ENCODE results near the gene LIMS2.

The LIMS2 gene

DNA sequence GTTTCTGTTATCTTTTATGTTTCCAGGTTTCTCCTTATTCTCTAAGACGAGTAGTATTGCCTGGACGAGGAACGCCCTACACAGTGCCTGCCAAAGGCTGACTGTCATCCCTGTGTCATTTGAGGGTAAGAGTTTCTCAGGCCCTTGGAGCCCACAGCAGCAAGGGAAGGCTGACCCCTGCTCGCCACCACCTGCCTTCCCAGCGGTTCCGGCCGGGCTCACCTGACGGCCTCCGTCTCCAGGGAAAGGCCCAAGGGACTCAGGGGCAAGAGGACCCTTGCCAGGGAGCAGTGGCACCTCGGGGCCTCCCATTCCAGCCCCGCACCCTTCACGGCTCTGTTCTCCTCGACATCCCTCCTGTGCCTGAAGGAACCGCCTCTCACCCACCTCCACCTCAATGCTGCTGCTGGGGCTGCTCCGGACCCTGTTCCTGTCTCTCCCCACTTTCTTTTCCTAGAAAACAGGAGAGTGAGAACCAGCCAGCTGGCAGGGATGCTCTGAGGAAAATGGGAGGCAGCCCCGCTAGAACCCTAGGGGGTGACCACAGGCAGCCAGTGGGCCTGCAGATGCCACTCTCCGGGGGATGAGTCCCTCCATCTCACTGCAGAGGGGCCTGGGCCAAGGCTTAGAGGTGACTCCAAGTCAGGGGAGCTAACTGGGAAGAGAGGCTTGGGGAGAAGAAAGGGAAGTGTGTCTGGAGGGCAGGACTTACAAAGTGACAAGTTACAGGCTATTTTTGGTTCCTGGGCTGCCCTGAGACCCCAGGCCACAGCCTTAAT lies 1.9 kb downstream of the LIMS2 start:
- no peak for DNase-seq

DNA sequence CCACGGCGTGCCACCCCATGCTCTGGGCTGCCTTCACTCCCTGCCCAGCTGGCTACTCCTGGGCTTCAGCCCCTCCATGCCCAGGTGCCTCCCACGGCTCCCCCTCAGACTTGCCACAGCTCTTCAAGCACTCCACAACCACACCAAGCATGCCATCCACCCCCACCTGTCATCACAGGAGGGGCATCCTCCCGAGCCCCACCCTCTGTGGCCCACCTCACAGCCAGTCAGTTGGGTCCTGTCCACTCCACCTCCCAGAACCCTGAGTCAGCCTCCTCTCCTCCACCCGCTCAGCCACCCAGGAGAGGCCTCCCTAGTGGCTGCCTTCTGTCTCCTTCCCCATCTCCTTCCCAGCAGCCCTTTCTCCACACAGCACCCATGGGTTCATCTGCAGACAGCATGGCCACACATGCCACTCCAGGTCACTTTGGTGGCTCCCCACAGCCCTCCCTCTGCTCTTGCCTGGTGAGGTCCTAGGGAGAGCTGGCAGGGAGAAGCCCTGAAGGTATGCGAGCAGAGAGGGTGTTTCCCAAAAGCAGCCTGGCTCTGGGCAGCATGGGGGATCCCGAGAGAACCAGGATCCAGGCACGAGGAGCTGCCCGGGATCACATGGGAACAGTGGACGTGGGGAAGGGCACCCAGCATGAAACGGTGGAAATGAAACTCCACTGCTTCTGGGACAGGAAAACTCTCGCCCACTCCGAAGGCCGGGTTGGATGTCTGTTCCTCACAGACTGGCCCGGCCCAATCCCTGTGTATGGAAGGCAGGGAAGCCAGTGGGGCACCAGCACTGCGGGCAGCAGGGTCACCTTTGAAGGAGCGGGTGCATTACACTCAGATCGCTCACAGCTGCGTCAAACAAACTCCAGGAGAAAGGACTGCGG lies 2.7 kb downstream of the LIMS2 start:
- DNase-seq = no peak

DNA sequence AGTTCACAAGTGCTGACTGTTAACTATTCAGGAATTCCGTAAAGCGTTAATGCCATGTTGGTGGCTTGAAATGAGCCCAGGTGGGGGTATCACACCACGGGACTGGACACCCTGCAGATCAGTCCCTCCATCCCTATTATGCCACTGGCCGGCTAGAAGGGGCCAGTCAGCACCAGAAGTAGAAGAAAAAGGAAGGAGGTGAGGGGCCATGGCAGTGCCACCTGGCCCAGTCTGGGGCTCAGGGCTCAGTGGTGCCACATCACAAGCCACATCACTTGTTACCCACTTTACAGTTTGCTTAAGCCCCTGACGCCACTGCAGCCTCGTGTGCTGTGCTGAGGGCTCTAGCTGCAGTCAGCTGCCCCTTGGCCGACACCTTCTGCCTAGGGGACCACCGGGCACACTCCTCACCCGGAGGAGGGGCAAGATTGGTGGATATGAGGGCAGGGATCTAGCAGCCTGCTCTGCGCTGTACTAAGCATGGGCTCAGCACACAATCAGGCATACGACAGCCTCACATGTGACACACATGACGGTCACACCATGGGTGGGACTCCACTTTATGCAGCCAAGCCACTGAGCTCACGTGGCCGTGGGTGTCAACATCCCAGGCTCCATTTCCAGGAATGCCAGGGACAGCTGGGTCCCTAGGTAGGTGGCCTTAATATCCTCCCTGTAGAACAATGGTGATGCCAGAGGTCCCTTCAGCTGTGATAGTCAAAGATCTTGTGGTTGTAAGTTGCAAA lies 3.6 kb downstream of the LIMS2 start:
- DNase-seq = no peak

DNA sequence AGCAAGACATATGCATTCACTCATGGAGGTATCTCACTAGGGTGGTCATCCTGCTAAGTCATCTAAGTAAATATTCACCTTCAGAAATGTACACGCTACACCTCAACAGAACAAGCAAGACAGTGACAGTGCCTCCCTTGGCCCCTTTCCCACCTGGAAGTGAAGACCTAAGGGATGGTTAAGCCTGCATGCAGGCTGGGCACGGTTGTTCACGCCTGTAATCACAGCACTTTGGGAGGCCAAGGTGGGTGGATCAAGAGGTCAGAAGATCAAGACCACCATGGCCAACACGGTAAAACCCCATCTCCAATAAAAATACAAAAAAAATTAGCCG lies 4.4 kb downstream of the LIMS2 start:
- no peak for DNase-seq

DNA sequence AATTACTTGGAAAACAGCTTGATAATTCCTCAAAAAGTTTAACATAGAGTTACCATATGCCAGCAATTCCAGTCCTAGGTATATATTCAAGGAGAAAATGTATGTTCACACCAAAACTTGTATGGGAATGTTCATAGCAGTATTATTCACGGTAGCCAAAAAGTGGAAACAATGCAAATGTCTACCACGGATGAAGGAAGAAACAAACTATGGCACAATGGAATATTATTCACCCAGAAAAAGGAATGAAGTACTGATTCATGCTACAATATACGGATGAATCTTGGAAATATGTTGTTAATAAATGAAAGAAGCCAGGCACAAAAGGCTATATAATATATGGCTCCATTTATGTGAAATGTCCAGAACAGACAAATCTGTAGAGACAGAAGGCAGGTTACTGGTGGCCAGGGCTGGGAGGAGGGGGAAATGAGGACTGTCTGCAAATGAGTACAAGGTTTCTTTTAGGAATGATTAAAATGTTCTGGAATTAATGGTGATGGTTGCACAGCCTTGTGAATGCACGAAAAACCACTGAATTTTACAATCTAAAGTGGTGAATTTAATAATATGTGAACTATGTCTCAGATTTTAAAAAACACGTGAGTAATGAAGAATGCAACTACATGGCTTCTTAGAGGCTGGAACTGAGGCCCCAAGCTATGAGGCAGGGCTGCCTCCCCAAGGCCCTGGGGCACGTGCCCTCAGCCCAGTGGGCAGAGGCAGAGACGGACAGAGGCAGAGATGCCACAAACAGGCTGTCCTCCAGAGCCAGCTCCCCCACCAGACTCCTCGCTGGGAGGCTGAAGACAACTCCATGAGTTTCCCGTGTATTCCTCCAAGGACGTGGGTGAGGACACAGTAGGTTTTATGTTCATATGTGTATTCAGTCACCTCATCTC lies 5.0 kb downstream of the LIMS2 start:
- no peak for DNase-seq

DNA sequence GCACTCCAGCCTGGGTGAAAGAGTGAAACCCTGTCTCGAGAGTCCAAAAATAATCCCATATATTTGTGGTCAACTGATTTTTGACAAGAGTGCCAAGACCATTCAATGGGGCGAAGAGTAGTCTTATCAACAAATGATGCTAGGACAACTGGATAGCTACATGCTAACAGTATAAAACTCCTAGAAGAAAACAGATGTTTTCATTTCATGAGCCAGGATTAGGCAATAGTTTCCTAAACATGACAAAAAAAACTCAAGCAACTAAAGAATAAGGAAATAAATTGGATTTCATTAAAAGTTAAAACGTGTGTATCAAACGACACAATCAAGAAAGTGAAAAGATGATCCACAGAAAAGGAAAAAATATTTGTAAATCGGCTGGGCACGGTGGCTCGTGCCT lies 6.3 kb downstream of the LIMS2 start:
- no peak for DNase-seq

DNA sequence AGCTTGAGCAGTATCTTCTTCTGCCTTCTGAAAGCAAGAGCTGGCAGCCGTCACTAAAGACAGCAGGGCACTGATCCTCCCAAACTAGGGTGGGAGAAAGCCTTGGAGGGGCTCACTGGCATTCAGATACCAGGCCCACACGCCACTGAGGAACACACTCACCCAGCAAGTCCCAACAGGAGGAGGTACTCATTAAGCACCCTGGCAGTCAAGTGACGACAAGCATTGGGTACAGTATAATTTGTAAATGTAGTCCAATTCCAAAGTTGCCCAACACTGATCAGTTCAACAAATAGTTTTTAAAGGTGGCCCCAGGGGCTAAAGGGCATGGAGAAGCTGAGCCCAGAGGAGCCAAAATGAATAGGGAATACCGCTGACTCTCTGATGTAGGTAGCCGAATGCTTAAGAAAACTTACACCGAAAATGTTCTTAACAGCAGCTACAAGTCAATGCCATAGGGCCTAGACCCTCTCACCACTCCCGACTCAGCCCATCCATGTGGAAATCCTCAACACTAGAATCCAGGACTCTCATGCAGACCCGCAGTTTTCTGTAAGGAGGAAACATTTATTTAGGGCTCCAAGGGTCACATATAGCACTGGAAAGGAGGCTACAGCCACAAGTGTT lies 9.9 kb downstream of the LIMS2 start:
- DNase-seq = no peak

- DNase-seq = no peak
These were observed 10.5 kb downstream of the LIMS2 start for GRCh38 chr2:127664895-127665225.

DNA sequence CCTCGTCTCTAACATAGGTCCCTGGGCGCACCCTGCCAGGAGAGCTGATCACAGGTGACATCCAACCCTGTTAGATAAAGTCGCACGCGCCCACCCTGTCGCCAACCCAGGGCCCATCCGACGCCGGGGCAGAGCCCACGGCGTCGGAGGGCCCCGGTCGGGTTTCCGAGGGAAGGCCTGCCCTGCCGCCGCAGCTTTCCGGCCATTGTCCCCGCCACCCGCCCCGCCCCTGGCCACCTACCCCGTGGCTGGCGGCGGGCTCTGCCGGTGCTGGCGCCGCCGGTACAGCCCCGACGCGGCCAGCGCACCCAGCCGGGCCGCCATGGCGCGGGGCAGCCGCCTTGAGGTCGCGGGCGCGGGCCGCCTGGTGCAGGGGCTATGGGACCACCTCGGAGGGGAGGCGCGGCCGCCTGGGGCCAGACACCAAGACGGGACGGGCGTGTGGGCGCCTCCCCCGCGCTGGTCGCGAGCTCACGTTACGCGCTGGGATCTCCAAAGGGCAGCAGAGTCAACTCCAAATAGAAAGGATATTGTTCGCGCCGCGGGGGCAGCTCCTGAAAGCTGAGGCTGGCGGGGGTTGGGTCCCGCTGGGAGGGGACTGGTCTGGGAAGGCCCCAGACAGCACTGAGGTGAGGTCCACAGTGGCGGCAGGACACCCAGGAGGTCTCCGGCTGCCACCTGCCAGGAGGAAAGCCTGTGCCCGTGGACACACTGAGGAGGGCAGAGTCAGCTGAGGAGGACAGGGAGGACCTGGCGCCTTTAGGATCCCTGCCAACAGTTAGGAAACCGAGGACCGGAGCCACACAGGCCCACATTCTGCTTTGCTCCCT lies 11.1 kb downstream of the LIMS2 start:
- no peak for DNase-seq

- no peak for DNase-seq
These were observed 11.7 kb downstream of the LIMS2 start for GRCh38 chr2:127663566-127664064.

- DNase-seq = no peak
These were observed 12.3 kb downstream of the LIMS2 start for GRCh38 chr2:127662937-127663565.

- DNase-seq = no peak
These were observed 13.3 kb downstream of the LIMS2 start for GRCh38 chr2:127661949-127662510.

DNA sequence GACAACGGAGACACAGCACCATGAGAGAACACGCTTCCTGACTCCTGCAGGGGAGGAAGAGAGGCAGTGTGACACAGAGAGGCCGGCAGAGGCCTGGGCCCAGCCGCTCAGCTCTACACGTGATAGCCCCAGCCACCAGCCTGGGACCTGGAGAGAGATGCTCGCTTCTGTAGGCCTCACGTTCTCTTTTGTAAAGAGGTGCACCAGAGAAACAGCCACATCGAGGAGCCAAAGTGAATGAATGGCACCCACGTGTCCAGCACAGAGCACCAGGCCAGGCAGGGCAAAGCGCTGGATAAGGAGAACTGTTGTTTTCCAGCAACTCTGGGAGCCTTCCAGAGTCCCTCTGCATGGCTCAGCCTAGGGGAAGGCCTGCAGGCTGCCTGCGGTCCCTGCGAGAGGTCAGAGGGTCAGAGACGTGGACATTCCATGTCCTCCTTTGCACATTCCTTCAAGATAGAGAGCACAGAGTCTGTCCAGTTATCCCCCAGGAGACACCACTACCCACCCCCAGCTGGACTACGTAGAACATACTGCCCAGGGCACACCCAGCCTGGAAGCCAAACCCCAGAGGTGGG lies 14.2 kb downstream of the LIMS2 start:
- no peak for DNase-seq

DNA sequence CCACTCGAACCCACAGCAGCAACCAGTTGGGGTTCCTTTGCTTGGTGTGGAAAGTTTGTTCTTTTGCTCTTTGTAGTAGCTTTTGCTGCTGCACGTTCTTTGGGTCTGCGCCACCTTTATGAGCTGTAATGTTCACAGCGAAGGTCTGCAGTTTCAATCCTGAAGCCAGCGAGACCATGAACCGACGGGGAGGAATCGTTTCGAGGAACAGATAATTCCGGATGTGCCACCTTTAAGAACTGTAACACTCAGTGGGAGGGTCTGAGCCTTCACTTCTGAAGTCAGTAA lies 15.1 kb downstream of the LIMS2 start:
- no peak for DNase-seq

GRCh38 chr2:127659408-127660290 lies 15.7 kb downstream of the LIMS2 start:
- DNase-seq = no peak

- DNase-seq = no peak
These were observed 16.5 kb downstream of the LIMS2 start for GRCh38 chr2:127658641-127659407.

DNA sequence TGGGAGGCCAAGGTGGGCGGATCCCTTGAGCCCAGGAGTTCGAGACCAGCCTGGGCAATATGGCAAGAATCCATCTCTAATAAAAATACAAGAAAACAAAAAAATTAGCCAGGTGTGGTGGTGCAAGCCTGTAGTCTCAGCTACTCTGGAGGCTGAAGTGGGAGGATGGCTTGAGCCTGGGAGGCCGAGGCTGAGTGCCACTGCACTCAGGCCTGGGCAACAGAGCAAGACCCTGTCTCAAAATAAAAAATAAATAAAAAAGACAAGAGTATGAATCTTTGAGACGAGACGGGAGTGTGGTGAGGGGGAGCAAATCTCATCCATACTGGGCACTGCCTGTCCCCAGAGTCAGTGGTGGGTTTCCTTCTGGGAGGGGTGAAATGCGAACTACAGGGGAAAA lies 17.2 kb downstream of the LIMS2 start:
- no peak for DNase-seq

GRCh38 chr2:127657232-127657595 lies 18.1 kb downstream of the LIMS2 start:
- no peak for DNase-seq
